Measurements from ENCODE around the gene INCA1.
A peak's percentile ranks its signal among the peaks of the same experiment; 100 is the strongest.

Gene INCA1

GRCh38 chr17:5003214-5003867, 6.0 kb upstream of the INCA1 start:
- no peak for DNase-seq

GRCh38 chr17:5002121-5002788, 4.9 kb upstream of the INCA1 start:
- DNase-seq = no peak

GRCh38 chr17:5000237-5000639, 2.9 kb upstream of the INCA1 start:
- DNase-seq = no peak

- no peak for DNase-seq
These were observed 2.2 kb upstream of the INCA1 start for GRCh38 chr17:4999430-5000093.

- DNase-seq = no peak
These were observed 1.6 kb upstream of the INCA1 start for GRCh38 chr17:4998732-4999429.

GRCh38 chr17:4998027-4998731, 857 bp upstream of the INCA1 start:
- no peak for DNase-seq

- DNase-seq = no peak
These were observed 3.2 kb downstream of the INCA1 start for GRCh38 chr17:4994081-4994595.

- no peak for DNase-seq
These were observed 9.4 kb downstream of the INCA1 start for GRCh38 chr17:4987767-4988567.

- DNase-seq = peak; percentile 82 to 89
These were observed 10.2 kb downstream of the INCA1 start, which contains the start of gene CAMTA2 for GRCh38 chr17:4986951-4987766. Gene CAMTA2, minus strand, starts transcription at chr17:4987675. Its CDS starts 1,453 bp downstream, at chr17:4986222.

- no peak for DNase-seq
These were observed 10.9 kb downstream of the INCA1 start for GRCh38 chr17:4986403-4986802.

- no peak for DNase-seq
These were observed 15.0 kb downstream of the INCA1 start for GRCh38 chr17:4982305-4982704.

GRCh38 chr17:4980644-4981216, 16.6 kb downstream of the INCA1 start:
- DNase-seq = peak; percentile 32 to 79

- no peak for DNase-seq
These were observed 18.6 kb downstream of the INCA1 start for GRCh38 chr17:4978726-4979125.

- no peak for DNase-seq
These were observed 23.1 kb downstream of the INCA1 start for GRCh38 chr17:4974115-4974670.

- no peak for DNase-seq
These were observed 23.8 kb downstream of the INCA1 start for GRCh38 chr17:4973256-4974114.

GRCh38 chr17:4972752-4973151, 24.6 kb downstream of the INCA1 start:
- no peak for DNase-seq

- no peak for DNase-seq
These were observed 25.0 kb downstream of the INCA1 start for GRCh38 chr17:4972322-4972721.

GRCh38 chr17:4971826-4972225, 25.5 kb downstream of the INCA1 start:
- no peak for DNase-seq

GRCh38 chr17:4970273-4970672, 27.0 kb downstream of the INCA1 start:
- DNase-seq = no peak
